Panc1 (cell line): ENCODE data around the gene ARSG.

ENCODE experiments used
- SIN3A ChIP-seq: IDR thresholded peaks from 2 replicates; pipeline ENCODE4 v1.6.1; 2012; ENCODE audit warnings: low read depth, mild to moderate bottlenecking, low read length, moderate library complexity, borderline replicate concordance; ENCODE audit not compliant: insufficient read depth
- TCF7L2 ChIP-seq: IDR thresholded peaks from 2 replicates; pipeline ENCODE4 v1.6.1; 2011; ENCODE audit warnings: mild to moderate bottlenecking, low read depth, low read length, inconsistent platforms
- TF ChIP-seq, protein P1 (sequence below): fragments of 450-650 bp; IDR thresholded peaks from 2 replicates; pipeline ENCODE4 v1.5.1; 2017; ENCODE audit warnings: mild to moderate bottlenecking
- TF ChIP-seq, protein P2 (sequence below), 2 experiments: IDR thresholded peaks; 2 replicates each; pipeline ENCODE4 v1.6.1; 2011 to 2012; ENCODE audit warnings: low read depth in 2 of 2, control low read depth in 1 of 2, low read length in 1 of 2, mild to moderate bottlenecking in 1 of 2, moderate library complexity in 1 of 2; ENCODE audit not compliant: insufficient read depth in 1 of 2

DNA sequence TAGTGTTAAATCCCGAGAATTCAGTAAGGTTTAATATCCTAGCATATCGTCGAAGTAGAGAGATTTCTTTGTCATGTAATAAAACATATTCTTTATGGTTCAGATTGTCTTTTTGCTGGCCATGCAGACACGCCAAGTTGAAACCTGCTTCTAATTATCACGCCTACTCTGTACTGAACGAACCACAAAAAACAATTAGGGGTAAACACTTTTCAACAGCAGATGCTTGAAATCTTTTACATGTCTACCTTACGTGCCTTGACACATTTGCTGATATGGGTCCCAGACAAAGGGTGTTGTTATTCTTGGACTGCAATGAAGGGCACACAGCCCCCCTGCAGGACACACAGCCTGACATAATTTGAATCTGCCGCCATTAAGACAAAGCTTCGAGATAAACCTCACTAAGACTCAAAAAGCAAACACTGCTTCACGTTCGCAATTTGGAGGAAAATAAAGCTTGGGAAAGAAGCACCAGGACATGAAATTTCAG, 152.7 kb downstream of the ARSG start:
- TF ChIP-seq SIN3A (no peak), TCF7L2 (no peak)
- TF ChIP-seq, protein P1, sequence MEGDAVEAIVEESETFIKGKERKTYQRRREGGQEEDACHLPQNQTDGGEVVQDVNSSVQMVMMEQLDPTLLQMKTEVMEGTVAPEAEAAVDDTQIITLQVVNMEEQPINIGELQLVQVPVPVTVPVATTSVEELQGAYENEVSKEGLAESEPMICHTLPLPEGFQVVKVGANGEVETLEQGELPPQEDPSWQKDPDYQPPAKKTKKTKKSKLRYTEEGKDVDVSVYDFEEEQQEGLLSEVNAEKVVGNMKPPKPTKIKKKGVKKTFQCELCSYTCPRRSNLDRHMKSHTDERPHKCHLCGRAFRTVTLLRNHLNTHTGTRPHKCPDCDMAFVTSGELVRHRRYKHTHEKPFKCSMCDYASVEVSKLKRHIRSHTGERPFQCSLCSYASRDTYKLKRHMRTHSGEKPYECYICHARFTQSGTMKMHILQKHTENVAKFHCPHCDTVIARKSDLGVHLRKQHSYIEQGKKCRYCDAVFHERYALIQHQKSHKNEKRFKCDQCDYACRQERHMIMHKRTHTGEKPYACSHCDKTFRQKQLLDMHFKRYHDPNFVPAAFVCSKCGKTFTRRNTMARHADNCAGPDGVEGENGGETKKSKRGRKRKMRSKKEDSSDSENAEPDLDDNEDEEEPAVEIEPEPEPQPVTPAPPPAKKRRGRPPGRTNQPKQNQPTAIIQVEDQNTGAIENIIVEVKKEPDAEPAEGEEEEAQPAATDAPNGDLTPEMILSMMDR, result no peak
- TF ChIP-seq, protein P2, sequence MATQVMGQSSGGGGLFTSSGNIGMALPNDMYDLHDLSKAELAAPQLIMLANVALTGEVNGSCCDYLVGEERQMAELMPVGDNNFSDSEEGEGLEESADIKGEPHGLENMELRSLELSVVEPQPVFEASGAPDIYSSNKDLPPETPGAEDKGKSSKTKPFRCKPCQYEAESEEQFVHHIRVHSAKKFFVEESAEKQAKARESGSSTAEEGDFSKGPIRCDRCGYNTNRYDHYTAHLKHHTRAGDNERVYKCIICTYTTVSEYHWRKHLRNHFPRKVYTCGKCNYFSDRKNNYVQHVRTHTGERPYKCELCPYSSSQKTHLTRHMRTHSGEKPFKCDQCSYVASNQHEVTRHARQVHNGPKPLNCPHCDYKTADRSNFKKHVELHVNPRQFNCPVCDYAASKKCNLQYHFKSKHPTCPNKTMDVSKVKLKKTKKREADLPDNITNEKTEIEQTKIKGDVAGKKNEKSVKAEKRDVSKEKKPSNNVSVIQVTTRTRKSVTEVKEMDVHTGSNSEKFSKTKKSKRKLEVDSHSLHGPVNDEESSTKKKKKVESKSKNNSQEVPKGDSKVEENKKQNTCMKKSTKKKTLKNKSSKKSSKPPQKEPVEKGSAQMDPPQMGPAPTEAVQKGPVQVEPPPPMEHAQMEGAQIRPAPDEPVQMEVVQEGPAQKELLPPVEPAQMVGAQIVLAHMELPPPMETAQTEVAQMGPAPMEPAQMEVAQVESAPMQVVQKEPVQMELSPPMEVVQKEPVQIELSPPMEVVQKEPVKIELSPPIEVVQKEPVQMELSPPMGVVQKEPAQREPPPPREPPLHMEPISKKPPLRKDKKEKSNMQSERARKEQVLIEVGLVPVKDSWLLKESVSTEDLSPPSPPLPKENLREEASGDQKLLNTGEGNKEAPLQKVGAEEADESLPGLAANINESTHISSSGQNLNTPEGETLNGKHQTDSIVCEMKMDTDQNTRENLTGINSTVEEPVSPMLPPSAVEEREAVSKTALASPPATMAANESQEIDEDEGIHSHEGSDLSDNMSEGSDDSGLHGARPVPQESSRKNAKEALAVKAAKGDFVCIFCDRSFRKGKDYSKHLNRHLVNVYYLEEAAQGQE (IDR thresholded peaks at IDR 0.05; ENCODE audit: insufficient read depth in 1 of 2, low read depth in 2 of 2, low read length in 1 of 2), result no peak
